ENCODE data around the gene FGD2.

- TF ChIP-seq POLR2A (IDR thresholded peaks at IDR 0.05; ENCODE audit: low read length) (no peak), GATA1 (IDR thresholded peaks at IDR 0.05; ENCODE audit: low read depth, low read length) (no peak)
Observed at GRCh38 chr6:37020812-37021211, 15.4 kb downstream of the FGD2 start.
